Fibroblast of mammary gland (primary cell): Measurements from ENCODE around the gene SUMF1.
A peak's percentile ranks its signal among the peaks of the same experiment; 100 is the strongest.

Experiments used
- DNase-seq: peaks from one replicate; pipeline ENCODE4 v3.0.0-alpha.2; 2010; ENCODE audit warnings: low read depth
- H3K4me3 ChIP-seq: 2 replicates; pipeline ENCODE4 v1.5.1; 2011; ENCODE audit warnings: low read depth, mild to moderate bottlenecking, low read length, moderate library complexity; ENCODE audit not compliant: control insufficient read depth
- TF ChIP-seq, protein P1 (sequence below): conservative IDR thresholded peaks from 2 replicates; pipeline ENCODE4 v1.5.1; 2011; ENCODE audit warnings: low read depth, low read length, inconsistent platforms; ENCODE audit not compliant: control insufficient read depth, insufficient read depth

SUMF1 gene

DNA sequence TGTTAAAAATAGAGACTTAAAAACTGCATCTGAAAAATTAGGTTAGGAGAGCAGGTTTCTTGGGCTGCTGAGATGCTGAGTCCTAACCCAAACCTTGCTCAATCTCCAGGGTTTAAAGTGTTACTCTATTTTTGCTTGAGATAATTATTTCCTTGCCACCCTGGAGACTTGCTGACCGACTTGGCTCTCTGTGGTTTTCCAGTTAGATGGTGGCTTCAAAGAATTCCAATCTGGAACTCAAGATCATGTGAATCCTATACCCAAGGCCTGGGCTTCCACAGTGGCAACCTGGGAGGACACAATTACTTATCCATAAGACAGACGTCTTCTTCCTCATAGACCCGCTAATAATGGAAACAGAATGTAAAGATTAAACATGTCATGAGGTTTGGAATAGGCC is 47.7 kb downstream of the SUMF1 start:
- no peak overlapping the region for H3K4me3 ChIP-seq
- TF ChIP-seq, protein P1, sequence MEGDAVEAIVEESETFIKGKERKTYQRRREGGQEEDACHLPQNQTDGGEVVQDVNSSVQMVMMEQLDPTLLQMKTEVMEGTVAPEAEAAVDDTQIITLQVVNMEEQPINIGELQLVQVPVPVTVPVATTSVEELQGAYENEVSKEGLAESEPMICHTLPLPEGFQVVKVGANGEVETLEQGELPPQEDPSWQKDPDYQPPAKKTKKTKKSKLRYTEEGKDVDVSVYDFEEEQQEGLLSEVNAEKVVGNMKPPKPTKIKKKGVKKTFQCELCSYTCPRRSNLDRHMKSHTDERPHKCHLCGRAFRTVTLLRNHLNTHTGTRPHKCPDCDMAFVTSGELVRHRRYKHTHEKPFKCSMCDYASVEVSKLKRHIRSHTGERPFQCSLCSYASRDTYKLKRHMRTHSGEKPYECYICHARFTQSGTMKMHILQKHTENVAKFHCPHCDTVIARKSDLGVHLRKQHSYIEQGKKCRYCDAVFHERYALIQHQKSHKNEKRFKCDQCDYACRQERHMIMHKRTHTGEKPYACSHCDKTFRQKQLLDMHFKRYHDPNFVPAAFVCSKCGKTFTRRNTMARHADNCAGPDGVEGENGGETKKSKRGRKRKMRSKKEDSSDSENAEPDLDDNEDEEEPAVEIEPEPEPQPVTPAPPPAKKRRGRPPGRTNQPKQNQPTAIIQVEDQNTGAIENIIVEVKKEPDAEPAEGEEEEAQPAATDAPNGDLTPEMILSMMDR: no peak
- DNase-seq: no peak

DNA sequence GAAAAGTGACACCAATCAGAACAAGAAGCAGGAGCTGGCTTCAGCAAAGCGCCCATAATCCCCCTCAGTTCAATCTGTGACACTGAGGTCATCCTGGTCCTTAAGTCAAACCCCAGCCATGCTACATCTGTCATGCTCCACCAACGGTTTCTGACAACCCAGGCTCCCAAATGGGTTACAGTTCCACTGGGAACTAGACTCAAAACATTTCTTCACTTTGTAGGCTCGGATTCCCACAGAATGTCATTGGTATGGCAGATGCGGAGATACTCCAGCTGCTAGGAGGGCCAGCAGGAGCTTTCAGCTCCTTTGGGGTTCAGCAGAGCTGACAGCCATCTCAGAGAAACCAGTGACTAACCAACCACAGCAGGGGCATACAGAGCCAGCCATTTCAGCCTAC is 48.9 kb downstream of the SUMF1 start:
- no peak for DNase-seq
- TF ChIP-seq, protein P1: no peak
- H3K4me3 ChIP-seq: no peak overlapping the region

DNA sequence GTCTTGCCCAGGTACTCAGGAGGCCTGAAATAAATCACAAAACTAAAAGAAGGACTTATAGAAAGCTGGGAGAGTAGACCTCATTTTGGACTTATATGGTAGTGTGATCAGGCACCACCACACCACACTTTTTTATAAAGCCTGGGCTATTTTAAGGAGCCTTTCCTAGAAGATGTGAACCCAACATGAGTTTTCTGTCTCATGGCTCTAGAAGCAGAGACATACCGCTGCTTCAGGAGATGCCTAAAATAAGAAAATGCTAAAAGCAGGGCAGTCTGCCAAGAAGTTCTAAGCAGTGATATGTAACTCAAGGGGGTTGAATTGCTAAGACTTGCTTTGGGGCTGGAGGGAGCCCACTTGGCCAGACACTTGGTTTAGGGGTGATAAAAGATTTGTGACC is 49.6 kb downstream of the SUMF1 start:
- DNase-seq: peak; percentile 59
- H3K4me3 ChIP-seq: no peak overlapping the region
- TF ChIP-seq, protein P1: no peak

DNA sequence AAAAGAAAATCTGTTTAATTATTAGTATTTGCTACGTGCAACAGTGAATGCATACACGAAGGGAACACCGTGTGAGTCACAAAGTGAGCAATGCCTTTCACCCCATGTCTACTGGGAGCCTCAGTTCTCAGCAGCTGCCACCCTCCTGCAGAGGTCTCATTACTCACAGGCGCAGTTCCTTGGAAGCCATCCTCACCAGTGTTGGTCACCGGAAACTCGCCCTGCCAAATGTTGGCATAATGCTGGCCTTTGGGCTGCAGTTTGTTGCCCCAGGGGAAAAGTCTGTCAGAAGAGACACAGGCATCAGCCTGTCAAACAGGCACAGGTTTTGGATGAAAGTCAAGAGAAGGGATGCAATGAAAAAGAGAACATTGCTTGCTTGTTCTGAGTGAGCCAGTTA is 50.1 kb downstream of the SUMF1 start:
- no peak overlapping the region for H3K4me3 ChIP-seq
- TF ChIP-seq, protein P1: no peak
- DNase-seq: peak; percentile 96

DNA sequence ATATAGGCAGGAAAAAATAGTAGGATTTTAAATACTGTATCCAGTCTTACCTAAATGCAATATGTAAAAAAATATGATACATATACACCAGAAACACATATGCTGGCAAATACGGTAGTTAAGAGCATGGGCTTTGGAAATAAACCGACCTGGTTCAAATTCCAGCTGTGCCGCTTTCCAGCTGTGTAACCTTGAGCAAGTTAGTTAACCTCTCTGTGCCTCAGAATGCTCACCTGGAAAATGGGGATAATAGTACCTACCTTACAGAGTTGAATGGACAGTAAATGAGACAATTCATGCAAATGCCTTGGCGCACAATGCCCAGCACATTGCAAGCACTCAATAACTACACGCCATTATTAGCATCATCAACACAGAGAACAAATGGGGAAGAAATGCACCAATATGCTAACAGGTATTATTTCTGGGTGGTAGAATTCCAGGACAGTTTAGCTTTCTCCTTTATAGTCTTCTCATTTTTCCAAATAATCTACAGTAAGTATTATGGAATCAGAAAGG is 50.6 kb downstream of the SUMF1 start:
- TF ChIP-seq, protein P1: no peak
- H3K4me3 ChIP-seq: no peak overlapping the region
- DNase-seq: no peak

DNA sequence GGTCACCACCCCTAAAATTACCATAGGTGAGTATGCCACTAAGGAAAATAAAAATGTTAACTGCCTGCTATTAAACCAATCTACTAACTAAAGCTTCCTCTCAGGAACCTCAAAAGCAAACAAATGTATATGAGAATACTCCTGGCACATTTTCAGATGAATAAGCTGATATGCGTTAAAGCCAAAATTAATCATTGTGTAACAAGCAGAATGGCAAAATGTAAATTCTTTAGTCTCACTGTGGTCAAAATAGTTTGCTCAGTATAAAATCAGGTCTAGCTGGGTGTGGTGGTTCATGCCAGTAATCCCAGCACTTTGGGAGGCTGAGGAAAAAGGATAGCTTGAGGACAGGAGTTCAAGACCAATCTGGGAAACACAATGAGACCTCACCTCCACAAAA is 53.6 kb downstream of the SUMF1 start:
- H3K4me3 ChIP-seq: no peak overlapping the region
- TF ChIP-seq, protein P1: no peak
- DNase-seq: peak; percentile 48

DNA sequence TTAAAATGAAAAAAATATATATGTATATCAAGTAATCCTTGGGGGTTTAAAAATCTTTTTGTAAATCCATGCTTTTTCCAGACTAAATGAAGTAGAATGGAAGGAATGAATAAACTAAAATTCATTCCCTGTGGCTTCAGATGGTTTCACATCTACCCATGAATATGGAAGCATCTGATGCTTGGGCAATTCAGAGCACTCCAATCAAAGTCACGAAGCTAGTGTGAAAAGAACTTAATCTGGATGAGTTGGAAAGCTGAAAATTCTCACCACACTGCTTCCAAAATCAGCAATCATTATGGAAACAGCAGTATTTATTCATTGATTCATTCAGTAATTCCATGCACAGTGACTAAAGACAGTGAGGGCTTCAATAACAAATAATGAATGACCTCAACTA is 55.2 kb downstream of the SUMF1 start:
- TF ChIP-seq, protein P1: no peak
- no peak overlapping the region for H3K4me3 ChIP-seq
- no peak for DNase-seq
